ENCODE measurements around the gene HK1.

GRCh38 chr10:69419744-69420126 is 141.4 kb downstream of the HK1 start:
- TF ChIP-seq CTCF (IDR thresholded peaks at IDR 0.05) (no peak), POLR2AphosphoS5 (IDR thresholded peaks at IDR 0.05) (no peak), POLR2A (IDR thresholded peaks at IDR 0.05) (no peak)

Measured in gastroesophageal sphincter (tissue), 3 donors.